ENCODE results near the gene DEPDC7.

DNA sequence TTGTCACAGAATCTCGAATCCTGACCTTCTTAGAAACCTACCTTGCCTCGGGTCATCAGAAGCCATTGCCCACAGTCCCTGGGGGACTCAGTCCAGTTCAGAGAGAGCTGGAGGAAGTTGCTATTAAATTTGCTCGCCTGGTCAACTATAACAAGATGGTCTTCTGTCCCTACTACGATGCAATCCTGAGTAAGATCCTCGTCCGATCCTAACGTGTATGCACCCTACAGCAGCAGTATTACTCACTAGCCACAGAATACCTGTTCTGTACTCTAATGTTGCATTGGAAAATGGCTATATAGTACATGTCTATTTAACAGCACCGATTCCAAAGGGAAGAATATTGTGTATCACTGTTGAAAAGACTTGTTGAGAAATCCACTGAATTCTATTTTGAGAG, 56.8 kb downstream of the DEPDC7 start:
- TF ChIP-seq CTCF (IDR thresholded peaks at IDR 0.05) (no peak), POLR2A (IDR thresholded peaks at IDR 0.05) (no peak), POLR2AphosphoS5 (IDR thresholded peaks at IDR 0.05) (no peak)

All from prostate gland (tissue), 2 donors.